GM12878 (cell line): Measurements from ENCODE around the gene ADPRHL1. TPM values are rescaled to one million over a fixed set of nuclear protein-coding genes. Genes with fewer than 3 reads are reported as not detected.

Experiments
- ATAC-seq: fragments of 200-7000 bp; cut with Tn5 transposase; 3 replicates; pipeline ENCODE4 v1.9.1; 2020; ENCODE audit warnings: mild to moderate bottlenecking, moderate library complexity
- BruUV-seq: library from RNA; stranded (reverse); fragments of 400-500 nt; replicated peaks from 2 replicates; lab custom pipeline; 2021; lab: Mats Ljungman, UMichigan
- CTCF ChIA-PET: fragments of 300-600 bp; sonication (Branson Sonifier 250); formaldehyde crosslinking; extraction: SDS; loops from one replicate; lab custom pipeline; 2021; ENCODE audit warnings: inconsistent platforms; lab: Yijun Ruan, JAX
- POLR2A ChIA-PET: fragments of 350-600 bp; formaldehyde crosslinking; extraction: SDS; loops from one replicate; lab custom pipeline; 2021; ENCODE audit warnings: inconsistent platforms; lab: Charles Lee
- RAD21 ChIA-PET: fragments of 300-600 bp; sonication (Branson Sonifier 250); formaldehyde crosslinking; loops from one replicate; lab custom pipeline; 2023; ENCODE audit warnings: antibody characterized with exemption; ENCODE audit not compliant: unreplicated experiment; lab: Charles Lee
- SMC1A ChIA-PET: fragments of 300-600 bp; sonication (Branson Sonifier 250); formaldehyde crosslinking; loops from one replicate; lab custom pipeline; 2023; ENCODE audit not compliant: unreplicated experiment, uncharacterized antibody; lab: Charles Lee
- DNase-seq: peaks from one replicate; pipeline ENCODE4 v3.0.0-alpha.2; 2011; ENCODE audit warnings: low read depth, low spot score
- FAIRE-seq: peaks from 3 replicates; lab custom pipeline; 2011; peaks lifted over from hg19 to GRCh38; lab: Jason Lieb, UNC
- H2AFZ ChIP-seq: 2 replicates; pipeline ENCODE4 v1.6.0; 2011; ENCODE audit warnings: low read depth, low read length, control low read depth; ENCODE audit not compliant: control insufficient read depth
- H3K27ac ChIP-seq: 2 replicates; pipeline ENCODE4 v1.5.1; 2011; ENCODE audit warnings: control low read depth; ENCODE audit not compliant: control insufficient read depth, insufficient read depth
- H3K27me3 ChIP-seq, 2 experiments: replicated peaks in 1 of 2; 2 replicates each; pipeline versions ENCODE4 v1.6.0 to v1.6.1; 2011; ENCODE audit warnings: low read length in 1 of 2; ENCODE audit not compliant: control insufficient read depth in 2 of 2, insufficient read depth in 2 of 2
- H3K36me3 ChIP-seq, 2 experiments: 2 replicates each; pipeline ENCODE4 v1.5.1; 2011; ENCODE audit warnings: low read length in 1 of 2; ENCODE audit not compliant: control insufficient read depth in 2 of 2, insufficient read depth in 2 of 2
- H3K4me1 ChIP-seq: 2 replicates; pipeline ENCODE4 v1.6.1; 2011; ENCODE audit warnings: mild to moderate bottlenecking, low read length, moderate library complexity, mixed read lengths; ENCODE audit not compliant: control insufficient read depth, insufficient read depth
- H3K4me2 ChIP-seq: 2 replicates; pipeline ENCODE4 v1.6.0; 2011; ENCODE audit warnings: control low read depth; ENCODE audit not compliant: control insufficient read depth, insufficient read depth
- H3K4me3 ChIP-seq: fragments of 200-600 bp; sonication (generic); 2 replicates; pipeline ENCODE4 v1.5.1; 2016
- H3K79me2 ChIP-seq: 2 replicates; pipeline ENCODE4 v1.6.0; 2011; ENCODE audit warnings: low read length; ENCODE audit not compliant: control insufficient read depth, insufficient read depth
- H3K9ac ChIP-seq: 2 replicates; pipeline ENCODE4 v1.8.0; 2011; ENCODE audit warnings: low read length, control low read depth, mixed read lengths; ENCODE audit not compliant: control insufficient read depth, insufficient read depth
- H3K9me3 ChIP-seq: replicated peaks from 3 replicates; pipeline ENCODE4 v1.5.1; 2011; ENCODE audit warnings: mild to moderate bottlenecking, low read length; ENCODE audit not compliant: control insufficient read depth, insufficient read depth
- H4K20me1 ChIP-seq: 2 replicates; pipeline ENCODE4 v1.6.0; 2011; ENCODE audit not compliant: control insufficient read depth, insufficient read depth
- BRCA1 ChIP-seq: IDR thresholded peaks from 2 replicates; pipeline ENCODE4 v1.6.1; 2011; ENCODE audit warnings: low read depth, low read length, improper control_type of control experiment
- CBX5 ChIP-seq: sonication (generic); IDR thresholded peaks from 2 replicates; pipeline ENCODE4 v1.6.1; 2016; ENCODE audit warnings: low read depth, moderate library complexity, mild to moderate bottlenecking, inconsistent platforms
- CREB1 ChIP-seq: IDR thresholded peaks from 2 replicates; pipeline ENCODE4 v1.6.1; 2012; ENCODE audit warnings: low read depth, mild to moderate bottlenecking, inconsistent platforms
- FOXM1 ChIP-seq: IDR thresholded peaks from 2 replicates; pipeline ENCODE4 v1.6.1; 2012; ENCODE audit warnings: low read depth, mild to moderate bottlenecking, inconsistent platforms, low read length, moderate library complexity
- GABPA ChIP-seq: IDR thresholded peaks from 2 replicates; pipeline ENCODE4 v1.6.1; 2014; ENCODE audit warnings: antibody characterized with exemption, low read depth, mild to moderate bottlenecking, inconsistent platforms
- HSF1 ChIP-seq: fragments of 150-350 bp; IDR thresholded peaks from 2 replicates; pipeline ENCODE4 v1.6.1; 2014; ENCODE audit warnings: mild to moderate bottlenecking, low read depth, low read length
- KDM1A ChIP-seq: fragments of 200-600 bp; sonication (generic); IDR thresholded peaks from 2 replicates; pipeline ENCODE4 v1.6.1; 2016; ENCODE audit warnings: borderline replicate concordance
- KLF5 ChIP-seq: fragments of 450-650 bp; IDR thresholded peaks from 2 replicates; pipeline ENCODE4 v1.6.1; 2014; ENCODE audit warnings: mild to moderate bottlenecking; ENCODE audit not compliant: partially characterized antibody
- MTA2 ChIP-seq: fragments of 450-650 bp; IDR thresholded peaks from 2 replicates; pipeline ENCODE4 v1.6.1; 2016; ENCODE audit warnings: low read depth, mild to moderate bottlenecking, moderate library complexity
- NR2C1 ChIP-seq: fragments of 450-650 bp; IDR thresholded peaks from 2 replicates; pipeline ENCODE4 v1.6.1; 2017; ENCODE audit warnings: antibody characterized with exemption, mild to moderate bottlenecking, moderate library complexity
- PAX5 ChIP-seq: IDR thresholded peaks from 2 replicates; pipeline ENCODE4 v1.6.1; 2011; ENCODE audit warnings: low read depth, low read length, borderline replicate concordance
- POLR2A ChIP-seq: IDR thresholded peaks from 2 replicates; pipeline ENCODE4 v1.6.1; 2011; ENCODE audit warnings: low read depth, mild to moderate bottlenecking, low read length
- RFX5 ChIP-seq: IDR thresholded peaks from 2 replicates; pipeline ENCODE4 v1.6.1; 2011; ENCODE audit warnings: low read depth, low read length, improper control_type of control experiment
- ZNF24 ChIP-seq: fragments of 450-650 bp; IDR thresholded peaks from 2 replicates; pipeline ENCODE4 v1.6.1; 2017; ENCODE audit warnings: antibody characterized with exemption, mild to moderate bottlenecking
- WGBS: methylation state at CpG from one replicate; pipeline ENCODE4 v1.1.6; 2016; ENCODE audit warnings: low lambda C conversion rate; ENCODE audit not compliant: insufficient replicate concordance, insufficient coverage; ENCODE audit errors: missing lambda C conversion rate; 5-methylcytosine and 5-hydroxymethylcytosine counted together
- in situ Hi-C: fragments of 300-500 bp; cut with MboI; formaldehyde crosslinking; loops from 9 replicates; pipeline ENCODE4 v1.14.3; 2018; ENCODE audit warnings: mixed read lengths
- intact Hi-C: fragments of 100-400 bp; cut with micrococcal nuclease; formaldehyde crosslinking; loops from one replicate; pipeline ENCODE4 v1.14.2; 2022; ENCODE audit not compliant: unreplicated experiment
- polyA plus RNA-seq, 11 experiments: library from polyadenylated mRNA; depleted of rRNA in 4 of 11; unstranded in 6 of 11; stranded (reverse) in 5 of 11; fragments of >200 nt; fragmentation: Nextera tagmentation in 4 of 11; fragmentation: Illumina TruSeq in 1 of 11; extraction: Ambion mirVana in 4 of 11; extraction: Trizol in 1 of 11; gene quantifications; 1 replicate in 1 of 11; 2 replicates in 10 of 11; pipeline versions ENCODE4 v1.2.1 to v1.2.3, GENCODE V29; 2011 to 2016; ENCODE audit warnings: inconsistent platforms in 2 of 11, missing spikeins in 2 of 11, low read depth in 1 of 11
- total RNA-seq, 4 experiments: library from RNA; depleted of rRNA in 3 of 4; stranded (reverse); fragments of >200 nt in 3 of 4; fragmentation: Illumina TruSeq in 1 of 4; extraction: Trizol in 1 of 4; gene quantifications; 2 replicates each; pipeline versions ENCODE4 v1.2.1 to v1.2.3, GENCODE V29; 2013 to 2021
- TF ChIP-seq, protein P1 (sequence below): IDR thresholded peaks from 2 replicates; pipeline ENCODE4 v1.6.1; 2012; ENCODE audit warnings: low read depth, low read length, improper control_type of control experiment
- TF ChIP-seq, protein P2 (sequence below): fragments of 450-650 bp; IDR thresholded peaks from 2 replicates; pipeline ENCODE4 v1.6.1; 2017; ENCODE audit warnings: mild to moderate bottlenecking, moderate library complexity
- TF ChIP-seq, protein P3 (sequence below): fragments of 450-650 bp; IDR thresholded peaks from 2 replicates; pipeline ENCODE4 v1.6.1; 2014; ENCODE audit warnings: mild to moderate bottlenecking

Gene ADPRHL1
- total and polyA plus RNA-seq, 10 of the 15 experiments (the other 5 are each of a cell fraction or from before 2014, with no cell fraction given) = 0.05 to 1.9 (median 1.0) TPM

- POLR2A ChIA-PET = no interaction called here
- H2AFZ ChIP-seq = no peak overlapping the region
- no peak overlapping the region for H3K4me3 ChIP-seq
- no peaks in the 10 kb centered on the region for H4K20me1 ChIP-seq
- intact Hi-C loops (no loop called here), in situ Hi-C loops (no loop called here)
- no peak overlapping the region for H3K27ac ChIP-seq
- no peak overlapping the region for H3K4me2 ChIP-seq
- H3K9ac ChIP-seq = no peak overlapping the region
- no peaks in the 10 kb centered on the region for H3K79me2 ChIP-seq
- no peaks in the 10 kb centered on the region for H3K27me3 ChIP-seq
- peaks cover 10 to 15% of the 10 kb centered on the region in 2 experiments; a peak in 3 of 4 replicates for H3K36me3 ChIP-seq
- DNase-seq (no peak), FAIRE-seq (no peak), ATAC-seq (no peak)
- no peaks in the 10 kb centered on the region for H3K4me1 ChIP-seq
- SMC1A ChIA-PET = no interaction called here
- CTCF ChIA-PET = no interaction called here
- H3K9me3 ChIP-seq = no peaks in the 10 kb centered on the region
- 98% methylated on average over 12 of the region's 12 CpGs for WGBS
- RAD21 ChIA-PET = no interaction called here
- no TSS peak for BruUV-seq
- TF ChIP-seq POLR2A = no peak
- TF ChIP-seq CBX5 = no peak
- no peak for TF ChIP-seq GABPA
- TF ChIP-seq KDM1A = no peak
- no peak for TF ChIP-seq RFX5
- TF ChIP-seq, protein P1, sequence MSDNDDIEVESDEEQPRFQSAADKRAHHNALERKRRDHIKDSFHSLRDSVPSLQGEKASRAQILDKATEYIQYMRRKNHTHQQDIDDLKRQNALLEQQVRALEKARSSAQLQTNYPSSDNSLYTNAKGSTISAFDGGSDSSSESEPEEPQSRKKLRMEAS = no peak
- no peak for TF ChIP-seq CREB1
- no peak for TF ChIP-seq ZNF24
- no peak for TF ChIP-seq BRCA1
- TF ChIP-seq MTA2 = no peak
- TF ChIP-seq NR2C1 = no peak
- no peak for TF ChIP-seq KLF5
- TF ChIP-seq, protein P2, sequence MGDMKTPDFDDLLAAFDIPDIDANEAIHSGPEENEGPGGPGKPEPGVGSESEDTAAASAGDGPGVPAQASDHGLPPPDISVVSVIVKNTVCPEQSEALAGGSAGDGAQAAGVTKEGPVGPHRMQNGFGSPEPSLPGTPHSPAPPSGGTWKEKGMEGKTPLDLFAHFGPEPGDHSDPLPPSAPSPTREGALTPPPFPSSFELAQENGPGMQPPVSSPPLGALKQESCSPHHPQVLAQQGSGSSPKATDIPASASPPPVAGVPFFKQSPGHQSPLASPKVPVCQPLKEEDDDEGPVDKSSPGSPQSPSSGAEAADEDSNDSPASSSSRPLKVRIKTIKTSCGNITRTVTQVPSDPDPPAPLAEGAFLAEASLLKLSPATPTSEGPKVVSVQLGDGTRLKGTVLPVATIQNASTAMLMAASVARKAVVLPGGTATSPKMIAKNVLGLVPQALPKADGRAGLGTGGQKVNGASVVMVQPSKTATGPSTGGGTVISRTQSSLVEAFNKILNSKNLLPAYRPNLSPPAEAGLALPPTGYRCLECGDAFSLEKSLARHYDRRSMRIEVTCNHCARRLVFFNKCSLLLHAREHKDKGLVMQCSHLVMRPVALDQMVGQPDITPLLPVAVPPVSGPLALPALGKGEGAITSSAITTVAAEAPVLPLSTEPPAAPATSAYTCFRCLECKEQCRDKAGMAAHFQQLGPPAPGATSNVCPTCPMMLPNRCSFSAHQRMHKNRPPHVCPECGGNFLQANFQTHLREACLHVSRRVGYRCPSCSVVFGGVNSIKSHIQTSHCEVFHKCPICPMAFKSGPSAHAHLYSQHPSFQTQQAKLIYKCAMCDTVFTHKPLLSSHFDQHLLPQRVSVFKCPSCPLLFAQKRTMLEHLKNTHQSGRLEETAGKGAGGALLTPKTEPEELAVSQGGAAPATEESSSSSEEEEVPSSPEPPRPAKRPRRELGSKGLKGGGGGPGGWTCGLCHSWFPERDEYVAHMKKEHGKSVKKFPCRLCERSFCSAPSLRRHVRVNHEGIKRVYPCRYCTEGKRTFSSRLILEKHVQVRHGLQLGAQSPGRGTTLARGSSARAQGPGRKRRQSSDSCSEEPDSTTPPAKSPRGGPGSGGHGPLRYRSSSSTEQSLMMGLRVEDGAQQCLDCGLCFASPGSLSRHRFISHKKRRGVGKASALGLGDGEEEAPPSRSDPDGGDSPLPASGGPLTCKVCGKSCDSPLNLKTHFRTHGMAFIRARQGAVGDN = no peak
- TF ChIP-seq, protein P3, sequence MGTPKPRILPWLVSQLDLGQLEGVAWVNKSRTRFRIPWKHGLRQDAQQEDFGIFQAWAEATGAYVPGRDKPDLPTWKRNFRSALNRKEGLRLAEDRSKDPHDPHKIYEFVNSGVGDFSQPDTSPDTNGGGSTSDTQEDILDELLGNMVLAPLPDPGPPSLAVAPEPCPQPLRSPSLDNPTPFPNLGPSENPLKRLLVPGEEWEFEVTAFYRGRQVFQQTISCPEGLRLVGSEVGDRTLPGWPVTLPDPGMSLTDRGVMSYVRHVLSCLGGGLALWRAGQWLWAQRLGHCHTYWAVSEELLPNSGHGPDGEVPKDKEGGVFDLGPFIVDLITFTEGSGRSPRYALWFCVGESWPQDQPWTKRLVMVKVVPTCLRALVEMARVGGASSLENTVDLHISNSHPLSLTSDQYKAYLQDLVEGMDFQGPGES = no peak
- TF ChIP-seq PAX5 = no peak
- TF ChIP-seq FOXM1 = no peak
- no peak for TF ChIP-seq HSF1
Measured at GRCh38 chr13:113461022-113461751, 7.9 kb upstream of the ADPRHL1 start.
